ENCODE measurements around the gene PRDM7. TPM values are rescaled to one million over a fixed set of nuclear protein-coding genes. Genes with fewer than 3 reads are reported as not detected.

The PRDM7 gene
- total RNA-seq, 1 experiment from 2014 or later, result not detected

DNA sequence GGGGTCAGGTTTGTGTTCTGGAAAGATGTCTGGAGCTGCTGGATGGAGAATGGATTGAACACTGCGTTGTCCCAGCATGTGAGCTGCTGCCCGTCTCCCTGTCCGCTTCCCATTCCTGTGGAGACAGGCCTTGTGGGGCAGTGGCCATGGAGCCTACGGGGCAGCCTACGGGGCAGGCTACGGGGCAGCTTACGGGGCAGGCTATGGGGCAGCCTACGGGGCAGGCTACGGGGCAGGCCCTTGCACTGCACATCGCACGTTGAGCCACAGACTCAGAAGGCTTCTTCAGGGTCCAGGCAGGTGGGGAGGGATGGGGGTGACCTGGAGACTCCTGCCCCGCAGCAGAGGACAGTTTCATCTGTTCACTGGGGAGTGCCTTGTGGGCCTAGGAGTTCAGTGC is 48.1 kb downstream of the PRDM7 start:
- H2BK120ac ChIP-seq (ENCODE audit: low read depth, low read length, poor library complexity, severe bottlenecking), result no peak overlapping the region

More for the DNA sequence above, 48.1 kb downstream of the PRDM7 start:
- H3K4me1 Mint-ChIP-seq, result peaks cover 15 to 18% of the 10 kb centered on the region in 2 experiments
- Histone ChIP-seq H3K4me2 (ENCODE audit: insufficient read depth, insufficient read length, low read length) (no peak overlapping the region), H3K79me1 (ENCODE audit: insufficient read depth, low read depth, low read length, poor library complexity, severe bottlenecking) (no peaks in the 10 kb centered on the region), H2BK5ac (ENCODE audit: insufficient read length, low read length) (no peak overlapping the region), H3K9ac (ENCODE audit: extremely low read depth, insufficient read length, low read length) (no peak overlapping the region), H4K8ac (replicated peaks; ENCODE audit: insufficient read length, low read depth, low read length) (no peak overlapping the region), H2AFZ (ENCODE audit: low read length) (no peak overlapping the region), H4K91ac (ENCODE audit: insufficient read length, low read depth, low read length) (no peak overlapping the region), H3K27ac (ENCODE audit: insufficient read length, low read depth, low read length) (no peak overlapping the region), H2BK20ac (ENCODE audit: low read depth, low read length, poor library complexity, severe bottlenecking) (no peak overlapping the region), H3K14ac (ENCODE audit: insufficient read depth, low read length) (no peak overlapping the region; the same call in 1 of the 2 replicates), H2AK5ac (ENCODE audit: insufficient read length, low read length) (no peak overlapping the region), H3K27me3 (ENCODE audit: insufficient read depth, low read length) (no peaks in the 10 kb centered on the region), H3T11ph (ENCODE audit: low read length) (no peak overlapping the region), H4K20me1 (ENCODE audit: control insufficient read depth, insufficient read depth, insufficient read length) (no peaks in the 10 kb centered on the region), H3K23me2 (ENCODE audit: insufficient read length, low read depth, low read length, poor library complexity, severe bottlenecking) (no peaks in the 10 kb centered on the region), H3K18ac (ENCODE audit: insufficient read length, low read depth, low read length) (no peak overlapping the region), H2BK12ac (ENCODE audit: insufficient read length, low read depth, low read length) (no peak overlapping the region), H3K4ac (ENCODE audit: low read depth, low read length) (no peak overlapping the region), H4K5ac (ENCODE audit: insufficient read length, low read depth, low read length) (no peak overlapping the region), H3K9me3 (ENCODE audit: control insufficient read depth, low read depth, low read length) (no peaks in the 10 kb centered on the region), H3K23ac (ENCODE audit: insufficient read length, low read depth, low read length) (no peak overlapping the region), H3K56ac (ENCODE audit: insufficient read length, low read depth, low read length) (no peak overlapping the region), H2BK15ac (ENCODE audit: low read depth, low read length) (no peak overlapping the region), H3K79me2 (ENCODE audit: insufficient read depth, low read length) (no peaks in the 10 kb centered on the region), H3K4me1 (ENCODE audit: insufficient read depth, low read length) (no peaks in the 10 kb centered on the region)
- WGBS (ENCODE audit: extremely low coverage, insufficient read length, low lambda C conversion rate), result no CpG with 5 or more reads among the region's 12 CpGs
- H3K27ac Mint-ChIP-seq, result no peak overlapping the region; a peak in 1 of 7 replicates
- TF ChIP-seq, protein P1, sequence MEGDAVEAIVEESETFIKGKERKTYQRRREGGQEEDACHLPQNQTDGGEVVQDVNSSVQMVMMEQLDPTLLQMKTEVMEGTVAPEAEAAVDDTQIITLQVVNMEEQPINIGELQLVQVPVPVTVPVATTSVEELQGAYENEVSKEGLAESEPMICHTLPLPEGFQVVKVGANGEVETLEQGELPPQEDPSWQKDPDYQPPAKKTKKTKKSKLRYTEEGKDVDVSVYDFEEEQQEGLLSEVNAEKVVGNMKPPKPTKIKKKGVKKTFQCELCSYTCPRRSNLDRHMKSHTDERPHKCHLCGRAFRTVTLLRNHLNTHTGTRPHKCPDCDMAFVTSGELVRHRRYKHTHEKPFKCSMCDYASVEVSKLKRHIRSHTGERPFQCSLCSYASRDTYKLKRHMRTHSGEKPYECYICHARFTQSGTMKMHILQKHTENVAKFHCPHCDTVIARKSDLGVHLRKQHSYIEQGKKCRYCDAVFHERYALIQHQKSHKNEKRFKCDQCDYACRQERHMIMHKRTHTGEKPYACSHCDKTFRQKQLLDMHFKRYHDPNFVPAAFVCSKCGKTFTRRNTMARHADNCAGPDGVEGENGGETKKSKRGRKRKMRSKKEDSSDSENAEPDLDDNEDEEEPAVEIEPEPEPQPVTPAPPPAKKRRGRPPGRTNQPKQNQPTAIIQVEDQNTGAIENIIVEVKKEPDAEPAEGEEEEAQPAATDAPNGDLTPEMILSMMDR (conservative IDR thresholded peaks at IDR 0.05), result no peak
- no peak for DNase-seq
- no peaks in the 10 kb centered on the region for H3K27me3 Mint-ChIP-seq (ENCODE audit: low read depth)
- H3K36me3 Mint-ChIP-seq (ENCODE audit: insufficient read depth in 1 of 3, low read depth in 3 of 3), result peaks cover 13 to 31% (median 24%) of the 10 kb centered on the region in 3 experiments; a peak in 6 of 7 replicates
- no peaks in the 10 kb centered on the region for H3K9me3 Mint-ChIP-seq
- H3K4me3 Mint-ChIP-seq, result no peak overlapping the region

Measured in H9 (cell line).